HG03442 (cell line): ENCODE measurements around the gene RAB12.

Experiments used
- ATAC-seq: cut with Tn5 transposase; IDR thresholded peaks from one replicate; pipeline ENCODE4 v1.9.1; 2021; ENCODE audit warnings: mild to moderate bottlenecking, moderate library complexity; ENCODE audit not compliant: unreplicated experiment

Gene RAB12

GRCh38 chr18:8681196-8681595 is 72.0 kb downstream of the RAB12 start:
- no peak for ATAC-seq

DNA sequence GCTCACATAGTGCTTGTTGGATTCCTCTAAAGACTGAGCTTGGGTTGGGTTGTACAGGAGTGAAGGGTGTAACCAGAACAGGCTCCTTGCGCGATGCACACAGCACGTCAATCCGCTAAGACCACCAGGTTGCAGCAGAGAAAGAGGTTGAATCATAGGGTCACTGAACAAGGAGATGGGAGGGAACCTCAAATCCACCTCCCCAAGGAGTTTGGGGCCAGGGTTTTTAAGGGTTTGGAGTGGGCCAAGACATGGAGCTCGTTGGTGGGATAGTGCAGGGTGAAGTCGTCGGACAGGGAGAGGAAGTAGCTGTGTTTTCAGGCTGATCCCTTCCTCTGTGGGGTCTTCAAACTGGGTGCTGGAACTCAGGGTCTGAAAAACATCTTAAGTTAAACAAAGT is 75.3 kb downstream of the RAB12 start:
- no peak for ATAC-seq

DNA sequence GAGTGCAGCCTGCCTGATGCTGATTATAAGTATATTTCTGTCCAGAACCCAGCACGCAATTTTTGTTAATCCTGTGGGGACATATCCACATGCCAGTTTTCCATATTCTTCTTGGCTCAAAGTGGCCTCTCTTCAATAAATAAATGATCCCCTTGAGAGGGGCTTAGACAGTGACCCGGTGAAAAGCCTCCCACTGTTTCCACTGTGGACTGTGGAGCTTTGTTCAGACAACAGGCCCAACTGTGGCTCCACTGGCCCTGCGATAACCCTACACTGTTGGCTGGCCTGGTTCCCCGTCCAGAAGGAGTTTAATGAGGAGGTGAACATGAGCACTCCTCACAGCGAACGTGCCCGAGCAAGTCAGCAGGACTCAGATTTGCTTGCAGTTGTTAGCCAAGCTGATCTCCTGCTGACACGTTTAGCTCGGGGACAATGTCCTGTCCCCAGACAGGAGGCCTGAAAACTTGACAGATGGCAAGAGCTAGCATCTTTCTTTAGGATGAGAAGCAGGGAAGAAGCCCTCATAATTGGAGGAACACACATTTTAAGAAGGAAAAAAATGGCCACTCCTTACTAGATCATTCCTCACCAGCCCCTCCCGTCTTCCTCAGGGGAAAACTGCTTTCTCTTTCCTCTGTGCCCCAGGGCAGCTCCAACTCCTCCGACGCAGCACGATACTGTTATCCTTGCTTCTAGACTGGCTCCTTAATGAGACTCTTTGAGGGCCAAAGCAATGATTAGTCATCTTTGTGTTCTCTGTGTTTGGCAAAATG is 76.1 kb downstream of the RAB12 start:
- no peak for ATAC-seq

- no peak for ATAC-seq
Measured at GRCh38 chr18:8685914-8686216, 76.6 kb downstream of the RAB12 start.

DNA sequence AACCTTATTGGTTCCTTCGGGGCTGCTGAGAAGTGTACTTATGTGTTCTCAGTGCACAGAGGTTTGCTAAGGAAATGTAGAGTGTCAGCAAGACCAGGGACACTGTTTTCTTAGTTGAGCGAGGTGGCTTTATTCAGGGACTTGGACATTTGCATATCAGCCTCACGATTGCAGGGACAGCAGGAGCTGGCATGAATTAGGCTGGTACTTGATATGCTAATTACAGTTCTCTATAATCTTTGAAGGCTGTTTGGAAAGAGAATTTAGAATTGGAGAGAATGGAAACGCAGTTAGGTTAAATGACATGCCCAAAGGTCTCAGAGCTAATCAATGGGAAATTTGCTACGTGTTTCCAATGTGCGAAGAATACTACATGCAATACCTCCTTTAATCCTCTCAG is 77.4 kb downstream of the RAB12 start:
- no peak for ATAC-seq

DNA sequence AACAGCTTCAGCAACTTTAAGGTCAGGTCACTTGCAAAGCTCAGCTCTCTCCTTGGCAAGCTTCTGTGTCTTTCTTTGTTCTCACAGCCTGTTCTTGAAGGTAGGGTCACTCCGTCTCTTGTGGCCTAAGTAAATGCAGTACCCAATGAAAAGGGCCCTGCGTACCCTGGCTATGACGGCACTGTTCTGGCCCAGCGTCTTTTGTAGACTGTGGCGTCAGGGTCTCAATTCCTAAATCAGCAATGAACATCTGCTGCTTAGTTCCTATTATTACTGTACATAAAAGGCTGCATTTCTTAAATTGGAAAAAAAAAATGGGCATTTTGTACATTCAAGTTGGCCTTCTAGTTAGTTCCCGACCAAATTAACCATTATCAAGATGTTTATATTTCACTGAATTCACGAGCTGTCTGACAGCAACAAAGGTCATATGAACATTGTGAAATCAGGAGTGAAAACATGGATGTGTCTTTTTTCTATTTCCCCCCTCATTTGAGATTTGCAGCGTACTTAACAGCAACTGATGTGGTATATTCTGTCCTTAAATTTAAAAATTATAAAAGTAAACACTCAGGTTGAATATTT is 79.1 kb downstream of the RAB12 start:
- no peak for ATAC-seq

DNA sequence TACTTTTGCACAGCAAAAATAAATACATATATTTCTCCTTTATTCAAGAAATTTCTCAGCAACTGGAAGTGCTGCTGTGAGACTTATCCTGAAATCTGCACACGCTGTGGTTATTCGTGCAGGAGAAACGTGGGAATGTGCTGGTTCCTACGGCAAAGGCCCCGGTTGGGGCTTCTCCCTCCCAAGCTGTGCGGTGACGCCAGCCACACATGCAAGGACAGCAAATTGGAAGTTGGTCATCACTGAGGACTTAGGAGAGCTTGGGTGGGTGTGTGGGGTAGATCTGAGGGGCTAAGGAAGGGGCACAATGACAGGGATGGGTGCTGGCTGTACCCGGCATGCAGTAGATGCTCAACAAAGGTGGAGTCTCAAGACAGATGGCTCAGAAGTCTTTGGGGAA is 79.6 kb downstream of the RAB12 start:
- no peak for ATAC-seq
